Measurements from ENCODE around the gene MEIS1.

MEIS1 gene

DNA sequence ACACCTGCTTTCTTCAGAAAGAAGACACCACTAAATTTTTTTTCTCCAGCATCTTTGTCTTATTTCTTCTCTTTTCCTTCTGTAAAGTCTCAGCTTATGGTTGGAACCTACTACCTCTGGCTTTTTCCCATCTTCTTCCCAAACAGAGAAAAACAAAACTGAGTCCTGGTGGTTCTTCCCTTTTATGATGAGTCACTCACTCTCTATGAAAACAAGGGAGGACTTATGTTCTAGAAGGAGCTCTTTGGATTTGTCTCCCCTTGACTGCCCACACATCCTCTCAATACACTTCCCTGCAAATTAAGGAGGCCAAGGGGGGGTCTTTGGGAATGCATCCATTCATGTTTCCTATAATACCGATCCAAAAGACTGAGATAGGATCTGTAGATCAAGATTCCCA is 22.1 kb upstream of the MEIS1 start:
- H3K27me3 ChIP-seq (ENCODE audit: insufficient read depth, low read length) = no peaks in the 10 kb centered on the region
- H2BK12ac ChIP-seq (ENCODE audit: low read length) = no peak overlapping the region
- no peak overlapping the region for H3K4me2 ChIP-seq (ENCODE audit: low read length)
- peaks cover under 1% of the 10 kb centered on the region for H3K79me1 ChIP-seq (ENCODE audit: low read length)
- no peak overlapping the region for H2AFZ ChIP-seq (ENCODE audit: insufficient read depth, low read length, poor library complexity)
- H3K9me3 ChIP-seq (ENCODE audit: insufficient read depth, low read depth, low read length) = peaks cover 1% of the 10 kb centered on the region
- no peak overlapping the region for H3K18ac ChIP-seq (ENCODE audit: low read length)
- H4K12ac ChIP-seq (ENCODE audit: low read depth, low read length) = no peak overlapping the region
- H3K9ac ChIP-seq (ENCODE audit: low read length) = no peak overlapping the region
- no peak overlapping the region for H3K4ac ChIP-seq (ENCODE audit: low read depth, low read length)
- no peak for DNase-seq
- no peak overlapping the region for H3K27ac ChIP-seq (ENCODE audit: low read depth, low read length)
- H3K14ac ChIP-seq (ENCODE audit: low read length) = no peak overlapping the region
- no CpG with 5 or more reads among the region's 1 CpG for WGBS (ENCODE audit: extremely low coverage, insufficient coverage, insufficient read length)
- H3K23ac ChIP-seq (ENCODE audit: low read length) = no peak overlapping the region
- no peaks in the 10 kb centered on the region for H3K4me1 ChIP-seq (ENCODE audit: control insufficient read depth in 1 of 2, insufficient read depth in 2 of 2, low read length in 2 of 2)
- H2BK120ac ChIP-seq (ENCODE audit: insufficient read depth, low read length, poor library complexity) = no peak overlapping the region
- H2BK5ac ChIP-seq (ENCODE audit: low read depth, low read length, poor library complexity) = no peak overlapping the region
- no peaks in the 10 kb centered on the region for H3K79me2 ChIP-seq (ENCODE audit: control insufficient read depth, insufficient read depth, low read length, poor library complexity)
- no peaks in the 10 kb centered on the region for H3K36me3 ChIP-seq (ENCODE audit: control insufficient read depth in 1 of 2, insufficient read depth in 2 of 2, low read length in 2 of 2)
- no peak overlapping the region for H2AK5ac ChIP-seq (ENCODE audit: low read length)
- no peak overlapping the region for H4K91ac ChIP-seq (ENCODE audit: low read depth, low read length)
- H3K4me3 ChIP-seq (ENCODE audit: low read depth, low read length) = no peak overlapping the region
- no peak overlapping the region for H4K8ac ChIP-seq (ENCODE audit: low read depth, low read length)

DNA sequence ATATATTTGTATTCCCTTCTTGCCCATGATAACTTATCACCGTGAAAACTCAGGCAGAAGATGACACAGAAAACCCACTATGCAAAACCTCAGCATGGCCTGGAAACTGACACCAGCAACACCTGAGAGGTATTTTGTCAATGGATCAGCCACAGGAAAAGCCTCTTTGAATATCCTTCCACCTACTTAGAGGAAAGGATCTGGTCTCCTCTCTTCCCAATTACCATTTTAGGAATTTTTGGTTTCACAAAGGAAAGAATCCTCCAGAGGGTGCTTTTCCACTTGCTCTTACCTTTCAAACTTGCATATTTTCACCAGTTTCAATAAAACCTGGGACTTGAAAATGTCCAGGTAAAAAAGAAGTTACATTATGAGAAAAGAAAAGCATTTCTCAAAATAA is 20.0 kb upstream of the MEIS1 start:
- Histone ChIP-seq H2AFZ (ENCODE audit: insufficient read depth, low read length, poor library complexity) (no peak overlapping the region), H3K9ac (ENCODE audit: low read length) (no peak overlapping the region), H4K91ac (ENCODE audit: low read depth, low read length) (no peak overlapping the region), H2BK120ac (ENCODE audit: insufficient read depth, low read length, poor library complexity) (no peak overlapping the region), H2BK5ac (ENCODE audit: low read depth, low read length, poor library complexity) (no peak overlapping the region), H3K23ac (ENCODE audit: low read length) (no peak overlapping the region), H2BK12ac (ENCODE audit: low read length) (no peak overlapping the region), H3K9me3 (ENCODE audit: insufficient read depth, low read depth, low read length) (no peaks in the 10 kb centered on the region), H3K4me2 (ENCODE audit: low read length) (no peak overlapping the region), H3K27me3 (ENCODE audit: insufficient read depth, low read length) (no peaks in the 10 kb centered on the region), H3K79me1 (ENCODE audit: low read length) (no peaks in the 10 kb centered on the region), H3K18ac (ENCODE audit: low read length) (no peak overlapping the region), H3K36me3 (ENCODE audit: control insufficient read depth in 1 of 2, insufficient read depth in 2 of 2, low read length in 2 of 2) (no peaks in the 10 kb centered on the region), H2AK5ac (ENCODE audit: low read length) (no peak overlapping the region), H3K27ac (ENCODE audit: low read depth, low read length) (no peak overlapping the region), H3K4ac (ENCODE audit: low read depth, low read length) (no peak overlapping the region), H3K4me3 (ENCODE audit: low read depth, low read length) (no peak overlapping the region), H3K79me2 (ENCODE audit: control insufficient read depth, insufficient read depth, low read length, poor library complexity) (no peaks in the 10 kb centered on the region), H4K12ac (ENCODE audit: low read depth, low read length) (no peak overlapping the region), H3K14ac (ENCODE audit: low read length) (no peak overlapping the region), H3K4me1 (ENCODE audit: control insufficient read depth in 1 of 2, insufficient read depth in 2 of 2, low read length in 2 of 2) (no peaks in the 10 kb centered on the region), H4K8ac (ENCODE audit: low read depth, low read length) (no peak overlapping the region)
- no peak for DNase-seq
- no CpG with 5 or more reads among the region's 1 CpG for WGBS (ENCODE audit: extremely low coverage, insufficient coverage, insufficient read length)

DNA sequence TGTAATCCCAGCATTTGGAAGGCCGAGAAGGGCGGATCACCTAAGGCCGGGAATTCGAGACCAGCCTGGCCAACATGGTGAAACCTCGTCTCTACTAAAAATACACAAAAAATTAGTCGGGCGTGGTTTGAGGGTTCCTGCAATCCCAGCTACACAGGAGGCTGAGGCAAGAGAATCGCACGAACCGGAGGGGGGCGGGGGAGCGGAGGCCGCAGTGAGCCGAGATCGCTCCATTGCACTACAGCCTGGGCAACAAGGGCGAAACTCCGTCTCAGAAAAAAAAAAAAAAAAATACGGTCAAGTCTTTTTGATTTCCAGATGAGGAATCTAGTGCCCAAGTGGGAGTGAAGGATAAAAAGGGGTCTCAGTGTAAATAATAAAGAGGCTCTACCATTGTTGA is 16.5 kb upstream of the MEIS1 start:
- H3K4me3 ChIP-seq (ENCODE audit: low read depth, low read length) = no peak overlapping the region
- no peaks in the 10 kb centered on the region for H3K36me3 ChIP-seq (ENCODE audit: control insufficient read depth in 1 of 2, insufficient read depth in 2 of 2, low read length in 2 of 2)
- H2AFZ ChIP-seq (ENCODE audit: insufficient read depth, low read length, poor library complexity) = no peak overlapping the region
- H3K27me3 ChIP-seq (ENCODE audit: insufficient read depth, low read length) = no peaks in the 10 kb centered on the region
- no peak overlapping the region for H3K14ac ChIP-seq (ENCODE audit: low read length)
- H4K8ac ChIP-seq (ENCODE audit: low read depth, low read length) = no peak overlapping the region
- DNase-seq = no peak
- no peak overlapping the region for H3K4me2 ChIP-seq (ENCODE audit: low read length)
- H3K79me2 ChIP-seq (ENCODE audit: control insufficient read depth, insufficient read depth, low read length, poor library complexity) = no peaks in the 10 kb centered on the region
- no peak overlapping the region for H2BK5ac ChIP-seq (ENCODE audit: low read depth, low read length, poor library complexity)
- no peak overlapping the region for H4K12ac ChIP-seq (ENCODE audit: low read depth, low read length)
- no peak overlapping the region for H3K23ac ChIP-seq (ENCODE audit: low read length)
- H3K9ac ChIP-seq (ENCODE audit: low read length) = no peak overlapping the region
- H3K27ac ChIP-seq (ENCODE audit: low read depth, low read length) = no peak overlapping the region
- no peak overlapping the region for H2BK120ac ChIP-seq (ENCODE audit: insufficient read depth, low read length, poor library complexity)
- no peaks in the 10 kb centered on the region for H3K79me1 ChIP-seq (ENCODE audit: low read length)
- H2AK5ac ChIP-seq (ENCODE audit: low read length) = no peak overlapping the region
- H3K4ac ChIP-seq (ENCODE audit: low read depth, low read length) = no peak overlapping the region
- H3K18ac ChIP-seq (ENCODE audit: low read length) = no peak overlapping the region
- no peaks in the 10 kb centered on the region for H3K4me1 ChIP-seq (ENCODE audit: control insufficient read depth in 1 of 2, insufficient read depth in 2 of 2, low read length in 2 of 2)
- no CpG with 5 or more reads among the region's 18 CpGs for WGBS (ENCODE audit: extremely low coverage, insufficient coverage, insufficient read length)
- no peaks in the 10 kb centered on the region for H3K9me3 ChIP-seq (ENCODE audit: insufficient read depth, low read depth, low read length)
- peak overlapping the region; percentile 64 for H2BK12ac ChIP-seq (ENCODE audit: low read length)
- no peak overlapping the region for H4K91ac ChIP-seq (ENCODE audit: low read depth, low read length)

DNA sequence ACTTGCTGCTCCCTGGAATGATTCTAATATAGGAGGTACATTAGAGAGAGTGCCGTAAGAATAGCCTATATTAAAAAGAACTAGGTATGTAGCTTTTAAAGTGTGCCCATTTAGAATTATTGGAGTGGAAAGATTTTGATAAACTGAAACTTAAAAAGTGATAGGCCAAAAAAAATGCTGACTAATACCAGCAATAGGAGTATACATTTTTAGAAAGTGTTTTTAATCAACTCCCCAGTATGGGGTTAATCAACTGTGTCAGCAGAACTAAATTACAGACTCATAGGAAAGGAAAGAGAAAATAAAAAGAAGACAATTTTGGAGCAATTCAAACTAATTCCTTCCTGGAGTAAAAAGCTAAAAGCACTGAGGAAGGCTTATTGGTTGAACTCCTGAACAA is 13.3 kb upstream of the MEIS1 start:
- H3K27ac ChIP-seq (ENCODE audit: low read depth, low read length) = no peak overlapping the region
- peaks cover 9% of the 10 kb centered on the region for H3K79me2 ChIP-seq (ENCODE audit: control insufficient read depth, insufficient read depth, low read length, poor library complexity)
- WGBS (ENCODE audit: extremely low coverage, insufficient coverage, insufficient read length) = no CpG with 5 or more reads among the region's 1 CpG
- H4K91ac ChIP-seq (ENCODE audit: low read depth, low read length) = no peak overlapping the region
- H2BK120ac ChIP-seq (ENCODE audit: insufficient read depth, low read length, poor library complexity) = no peak overlapping the region
- no peak overlapping the region for H3K9ac ChIP-seq (ENCODE audit: low read length)
- H3K18ac ChIP-seq (ENCODE audit: low read length) = no peak overlapping the region
- peaks cover 2% of the 10 kb centered on the region for H3K27me3 ChIP-seq (ENCODE audit: insufficient read depth, low read length)
- H3K36me3 ChIP-seq (ENCODE audit: control insufficient read depth in 1 of 2, insufficient read depth in 2 of 2, low read length in 2 of 2) = no peaks in the 10 kb centered on the region
- no peak overlapping the region for H2AK5ac ChIP-seq (ENCODE audit: low read length)
- H3K9me3 ChIP-seq (ENCODE audit: insufficient read depth, low read depth, low read length) = peaks cover 2% of the 10 kb centered on the region
- peaks cover 10 to 11% of the 10 kb centered on the region in 2 experiments for H3K4me1 ChIP-seq (ENCODE audit: control insufficient read depth in 1 of 2, insufficient read depth in 2 of 2, low read length in 2 of 2)
- H3K23ac ChIP-seq (ENCODE audit: low read length) = no peak overlapping the region
- peaks cover 13% of the 10 kb centered on the region for H3K79me1 ChIP-seq (ENCODE audit: low read length)
- H3K14ac ChIP-seq (ENCODE audit: low read length) = no peak overlapping the region
- DNase-seq = no peak
- H4K8ac ChIP-seq (ENCODE audit: low read depth, low read length) = no peak overlapping the region
- no peak overlapping the region for H3K4me3 ChIP-seq (ENCODE audit: low read depth, low read length)
- H3K4ac ChIP-seq (ENCODE audit: low read depth, low read length) = no peak overlapping the region
- no peak overlapping the region for H2BK12ac ChIP-seq (ENCODE audit: low read length)
- no peak overlapping the region for H2AFZ ChIP-seq (ENCODE audit: insufficient read depth, low read length, poor library complexity)
- H2BK5ac ChIP-seq (ENCODE audit: low read depth, low read length, poor library complexity) = no peak overlapping the region
- no peak overlapping the region for H4K12ac ChIP-seq (ENCODE audit: low read depth, low read length)
- H3K4me2 ChIP-seq (ENCODE audit: low read length) = no peak overlapping the region
